Activated T-helper 9 cell treated with anti-CD3 and anti-CD28 coated beads, Interleukin-2, amount 50 U/mL, for 16 hours (primary cell): ENCODE data around the gene AP3B1.
"Not testable (repeated sequence)": the region's sequence is repeated elsewhere in the genome, so short reads cannot be mapped to it uniquely, and the experiment has no call there.

Experiments
- DNase-seq: peaks from one replicate; pipeline ENCODE4 v3.0.0-alpha.2; 2020; ENCODE audit warnings: low read depth

The AP3B1 gene

DNA sequence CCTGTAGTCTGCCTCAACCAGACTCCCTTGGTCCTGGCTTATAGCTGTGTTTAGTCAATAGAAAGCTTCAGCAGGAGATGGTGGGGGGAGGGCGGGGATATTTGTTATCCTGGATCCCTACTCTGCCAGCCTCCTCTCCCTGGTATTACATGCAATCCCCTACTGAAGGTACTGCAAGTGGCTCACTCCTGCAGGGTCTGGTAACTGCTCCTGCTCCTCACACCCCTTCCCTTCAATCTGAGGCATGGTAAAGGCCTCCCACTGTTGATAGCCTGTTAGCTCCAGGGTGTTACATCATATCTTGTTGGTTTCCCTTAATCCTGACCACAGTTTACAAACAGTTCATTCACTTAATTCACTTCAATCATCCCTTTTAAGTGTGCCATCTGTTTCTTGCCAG lies 137.5 kb downstream of the AP3B1 start:
- no peak for DNase-seq

DNA sequence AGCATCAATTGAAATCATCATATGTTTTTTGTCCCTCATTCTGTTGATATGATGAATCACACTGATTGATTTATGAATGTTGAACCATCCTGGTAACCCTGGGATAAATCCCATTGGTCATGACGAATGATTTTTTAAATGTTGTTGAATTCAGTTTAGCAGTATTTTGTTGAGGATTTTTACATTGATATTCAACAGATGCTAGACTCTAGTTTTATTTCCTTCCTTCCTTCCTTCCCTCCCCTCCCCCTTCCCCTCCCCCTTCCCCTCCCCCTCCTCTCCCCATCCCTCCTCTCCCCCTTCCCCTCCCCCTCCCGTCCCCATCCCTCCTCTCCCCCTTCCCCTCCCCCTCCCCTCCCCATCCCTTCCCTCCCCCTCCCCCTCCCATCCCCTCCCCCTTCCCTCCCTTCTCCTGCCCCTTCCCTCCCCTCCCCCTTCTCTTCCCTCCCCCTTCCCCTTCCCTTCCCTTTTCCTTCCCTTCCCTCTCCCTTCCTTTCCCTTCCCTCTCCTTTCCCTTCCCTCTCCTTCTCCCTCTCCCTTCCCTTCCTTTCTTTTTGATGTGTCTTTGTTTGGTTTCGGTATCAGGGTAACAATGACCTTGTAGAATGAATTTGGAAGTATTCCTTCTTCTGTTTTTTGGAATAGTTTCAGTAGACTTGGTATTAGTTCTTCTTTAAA lies 142.8 kb downstream of the AP3B1 start:
- no peak for DNase-seq

DNA sequence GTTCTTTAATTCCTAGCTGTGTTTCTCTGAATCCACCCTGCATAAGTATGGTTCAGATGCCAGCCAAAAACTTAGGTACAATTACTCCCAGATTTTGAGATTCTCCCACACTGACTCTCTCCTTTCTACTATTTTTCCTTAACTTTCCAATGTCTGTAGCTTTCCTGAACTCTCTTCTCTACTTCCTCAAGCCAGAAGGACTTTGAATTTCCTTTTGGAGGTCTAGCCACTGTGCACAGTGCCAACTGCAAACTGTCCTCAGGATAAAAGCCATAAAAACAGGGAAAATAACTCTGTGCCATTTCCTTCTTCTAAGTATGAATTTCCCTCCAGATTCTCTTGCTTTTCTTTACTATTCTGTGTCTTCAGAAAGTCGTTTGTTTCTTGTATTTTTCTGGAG lies 157.2 kb downstream of the AP3B1 start:
- no peak for DNase-seq

DNA sequence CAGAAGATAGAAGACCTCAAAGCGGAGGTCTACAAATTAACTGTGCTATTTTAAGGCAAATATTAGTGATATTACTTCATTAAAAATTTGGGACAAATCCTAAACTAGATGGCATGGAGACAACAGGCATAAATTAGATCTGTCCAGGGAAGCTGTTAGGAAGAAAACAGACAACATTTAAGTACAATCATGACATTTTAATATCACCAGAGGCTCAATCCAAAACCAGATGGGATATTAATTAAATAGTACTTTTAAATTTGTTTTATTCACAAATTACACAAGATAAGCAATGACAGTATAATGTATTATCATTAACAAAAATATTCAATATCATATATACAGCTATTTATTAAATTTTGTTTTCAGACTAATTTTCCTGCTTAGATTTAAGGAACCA lies 161.1 kb downstream of the AP3B1 start:
- DNase-seq = no peak

DNA sequence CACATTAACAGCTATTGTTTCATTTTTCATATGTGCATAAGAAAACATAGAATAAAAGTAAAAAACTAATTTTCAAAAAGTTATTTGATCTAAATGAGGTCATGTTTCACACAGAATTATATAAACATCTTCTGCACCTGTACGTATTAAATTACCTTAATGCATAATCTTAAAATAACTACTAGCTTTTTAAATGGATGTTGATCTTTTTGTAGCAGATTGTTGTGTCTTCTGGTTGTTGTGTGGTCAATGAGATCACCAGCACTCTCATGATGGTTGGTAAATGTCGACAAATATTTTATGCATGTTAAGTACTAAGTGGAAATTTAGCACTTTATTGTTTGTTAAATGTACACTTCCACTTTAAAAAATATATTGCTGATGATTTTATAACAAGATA lies 162.0 kb downstream of the AP3B1 start:
- no peak for DNase-seq

DNA sequence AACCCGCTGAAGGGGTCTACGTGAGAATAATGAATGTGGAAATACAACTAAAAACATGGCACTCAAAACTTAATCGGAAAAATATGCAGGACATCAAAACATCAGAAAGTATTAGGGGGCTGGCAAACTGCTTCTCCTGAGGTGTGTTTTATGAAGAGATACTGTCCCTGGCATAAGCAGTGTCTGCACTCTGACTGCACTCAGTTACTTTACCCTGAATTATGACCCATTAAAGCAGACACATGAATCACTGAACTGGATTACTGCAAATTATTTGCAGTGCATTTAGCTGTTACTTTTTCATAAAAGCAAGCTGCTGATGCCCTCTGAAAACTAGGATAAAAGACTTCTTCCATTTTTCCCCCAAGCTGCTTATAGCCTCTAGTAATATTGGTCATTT lies 164.9 kb downstream of the AP3B1 start:
- no peak for DNase-seq

DNA sequence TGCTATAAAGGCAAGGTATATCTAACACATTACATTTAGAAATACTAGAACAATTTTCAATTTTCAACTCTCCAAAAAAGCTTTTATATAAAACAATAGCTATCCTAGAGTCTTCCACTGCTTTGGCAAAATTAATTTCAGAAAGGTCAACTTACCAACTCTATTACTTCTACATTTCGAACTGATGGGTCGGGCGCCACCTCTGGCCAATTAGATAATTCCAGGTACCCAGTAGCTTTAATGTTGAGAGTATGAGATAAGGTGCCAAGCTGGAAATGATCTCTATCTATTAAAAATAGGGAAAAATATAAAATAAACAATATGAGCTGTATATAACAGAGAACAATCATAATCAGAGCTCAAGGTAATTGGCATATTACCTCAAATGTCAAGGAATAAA lies 166.6 kb downstream of the AP3B1 start:
- DNase-seq = no peak

DNA sequence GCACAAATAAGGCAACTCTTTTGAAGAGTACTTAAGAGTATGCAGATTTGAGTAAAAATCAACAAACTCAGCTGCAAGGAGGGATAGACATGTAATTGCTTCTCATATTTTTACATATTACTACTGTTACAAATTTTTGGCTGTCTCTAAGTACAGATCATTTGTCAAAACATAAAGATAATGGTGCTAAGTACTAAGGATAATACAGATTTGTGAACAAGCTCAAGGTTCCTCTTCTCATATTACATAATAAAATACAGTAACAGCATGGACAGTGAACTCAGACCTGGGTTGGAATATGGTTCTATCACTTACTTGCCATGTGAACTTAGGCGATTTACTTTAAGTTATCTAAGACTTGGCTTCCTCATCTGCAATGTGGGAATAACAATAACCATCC lies 168.0 kb downstream of the AP3B1 start:
- no peak for DNase-seq

DNA sequence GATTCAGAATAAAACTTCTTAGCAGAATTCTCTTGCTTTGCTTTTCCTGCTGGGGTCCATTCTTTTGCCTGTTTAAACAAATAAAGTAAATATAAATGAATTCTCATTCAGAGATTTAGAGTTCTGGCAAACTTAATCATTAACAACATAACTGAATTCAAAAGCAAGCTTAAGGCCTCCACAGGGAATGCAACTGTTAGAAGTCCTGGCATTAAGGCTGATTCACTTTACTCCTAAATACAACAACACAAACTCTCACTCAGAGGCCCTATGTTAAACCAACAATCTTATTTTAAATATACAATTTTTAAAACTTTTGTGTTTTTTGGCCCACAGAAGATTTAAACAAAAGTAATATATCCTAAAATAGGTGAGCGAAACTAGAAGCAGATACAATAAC lies 178.3 kb downstream of the AP3B1 start:
- no peak for DNase-seq

DNA sequence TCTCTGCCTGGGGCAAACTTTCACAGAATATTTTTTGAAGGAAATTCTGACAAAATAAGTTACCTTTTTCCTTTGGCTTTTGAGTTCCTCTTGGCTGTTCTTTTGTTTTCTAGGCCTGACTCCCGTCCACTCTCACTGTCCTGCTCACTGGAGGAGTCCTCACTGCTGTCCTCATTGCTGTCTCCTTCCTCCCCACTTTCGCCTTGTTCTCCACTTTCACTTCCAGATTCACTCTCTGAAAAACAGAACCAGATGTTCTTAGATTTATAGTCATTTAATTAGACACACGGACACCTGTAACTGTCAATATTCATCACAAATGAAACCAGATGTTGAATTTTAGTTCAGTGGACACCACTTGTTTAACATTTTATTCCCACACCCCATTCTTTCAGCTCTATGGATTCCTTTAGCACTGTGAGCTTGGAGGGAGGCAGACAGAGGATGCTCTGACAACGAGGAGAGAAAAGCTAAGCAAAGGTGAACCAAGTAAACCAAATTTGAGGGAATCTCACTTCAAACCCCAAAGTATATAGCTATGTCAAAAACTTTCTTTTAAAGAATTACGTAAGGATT lies 180.7 kb downstream of the AP3B1 start:
- DNase-seq = no peak

DNA sequence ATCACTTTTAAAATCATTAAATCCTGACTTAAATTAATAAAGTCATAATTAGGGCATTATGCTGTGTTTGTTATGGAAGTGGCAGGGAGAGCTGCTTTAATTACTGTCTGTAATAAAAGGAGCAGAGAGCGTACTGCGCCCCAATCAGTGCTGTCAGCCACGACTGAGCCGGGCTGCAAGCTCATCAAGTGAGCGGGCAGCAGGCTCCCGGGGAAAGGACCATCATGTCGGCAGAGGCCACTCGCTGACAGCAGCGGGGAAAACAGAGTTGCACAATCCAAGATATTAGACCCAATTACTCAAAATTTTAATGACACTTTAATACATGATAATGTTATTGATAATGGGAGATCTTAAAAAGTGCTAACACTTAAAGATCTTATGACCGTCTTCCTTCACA lies 181.6 kb downstream of the AP3B1 start:
- DNase-seq = no peak

DNA sequence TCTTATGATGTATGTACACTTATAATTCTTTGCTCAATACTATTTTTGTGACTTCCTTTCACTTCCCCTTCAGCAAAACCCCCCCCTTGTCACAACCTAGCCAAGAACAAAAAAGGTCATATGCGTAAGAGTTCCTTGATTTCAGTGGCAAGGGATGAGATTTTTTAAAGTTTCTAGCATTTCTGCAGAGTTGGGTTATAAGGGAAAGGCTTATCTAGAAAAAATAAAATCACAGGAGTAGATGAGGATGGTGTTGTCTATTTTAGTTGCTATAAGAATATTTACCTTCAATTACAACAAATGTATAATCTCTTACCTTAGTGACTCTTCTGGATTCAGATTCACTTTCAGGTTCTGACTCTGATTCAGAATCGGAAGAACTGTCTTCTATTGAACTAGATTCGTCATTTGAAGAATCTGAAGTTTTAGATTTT lies 184.6 kb downstream of the AP3B1 start:
- no peak for DNase-seq

DNA sequence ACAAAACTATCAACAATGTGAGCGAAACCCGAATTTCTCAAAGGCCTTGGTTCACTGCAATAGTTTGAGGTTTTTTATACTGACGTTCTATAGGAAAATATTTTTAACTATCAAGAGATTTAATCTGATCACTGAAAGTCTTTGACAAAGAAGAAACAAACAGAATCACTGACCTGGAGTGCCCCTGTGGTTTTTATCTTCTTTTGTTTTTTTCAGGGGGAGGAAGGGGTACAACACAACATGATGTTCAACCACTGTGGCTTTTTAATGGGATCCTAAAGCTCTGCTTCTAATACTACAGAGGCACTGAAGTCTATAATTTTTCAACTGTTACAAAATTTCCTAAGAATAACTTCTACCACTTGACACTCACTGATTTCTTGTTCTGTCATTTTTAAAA lies 185.9 kb downstream of the AP3B1 start:
- no peak for DNase-seq

DNA sequence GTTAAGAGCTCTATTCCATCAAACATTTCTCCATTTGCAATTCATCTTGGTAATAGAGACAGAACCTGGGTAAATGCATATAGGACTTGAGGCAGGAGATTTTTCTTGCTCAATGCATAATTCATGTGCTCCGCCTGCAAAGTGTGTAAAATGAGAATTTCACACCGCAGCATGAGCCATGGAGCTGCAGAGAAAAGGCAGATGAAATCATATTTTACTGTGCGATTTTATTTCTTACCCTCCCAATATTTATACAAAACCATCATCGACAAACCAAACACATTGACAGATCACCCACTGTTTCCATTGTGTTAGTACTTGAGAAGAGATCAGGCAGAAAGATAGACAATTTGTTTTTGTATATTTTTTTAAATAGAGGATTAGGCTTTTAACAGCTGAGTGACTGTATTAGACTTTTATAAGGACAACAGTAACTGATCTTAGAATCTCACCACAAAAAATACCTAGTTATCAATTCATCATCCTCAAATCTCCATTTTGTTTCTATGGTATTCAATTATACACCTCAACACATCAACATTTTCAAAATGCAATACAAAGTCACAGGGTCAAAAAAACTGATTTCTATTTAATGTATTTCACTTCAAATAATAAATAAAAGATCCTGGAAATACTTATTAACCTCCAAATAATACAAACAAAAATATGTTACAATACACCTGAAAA lies 191.1 kb downstream of the AP3B1 start:
- no peak for DNase-seq

DNA sequence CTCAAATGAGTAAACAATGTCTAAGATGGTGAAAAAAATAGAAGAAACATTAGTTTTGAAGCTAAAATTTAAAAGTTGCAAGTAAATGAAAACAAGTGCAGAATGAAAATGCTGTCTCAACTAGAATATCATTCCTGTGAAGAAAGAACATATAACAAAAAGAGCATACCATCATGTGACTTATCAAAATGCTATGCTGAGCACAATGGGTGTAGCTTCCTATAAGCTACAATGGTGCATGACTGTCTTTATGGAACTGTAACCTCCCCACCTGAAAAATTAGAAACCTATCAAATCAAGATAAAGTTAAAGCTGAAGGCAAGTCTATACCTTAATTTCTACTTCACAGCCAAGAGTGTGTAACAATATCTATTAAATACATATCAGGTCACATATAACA lies 192.0 kb downstream of the AP3B1 start:
- DNase-seq = no peak

DNA sequence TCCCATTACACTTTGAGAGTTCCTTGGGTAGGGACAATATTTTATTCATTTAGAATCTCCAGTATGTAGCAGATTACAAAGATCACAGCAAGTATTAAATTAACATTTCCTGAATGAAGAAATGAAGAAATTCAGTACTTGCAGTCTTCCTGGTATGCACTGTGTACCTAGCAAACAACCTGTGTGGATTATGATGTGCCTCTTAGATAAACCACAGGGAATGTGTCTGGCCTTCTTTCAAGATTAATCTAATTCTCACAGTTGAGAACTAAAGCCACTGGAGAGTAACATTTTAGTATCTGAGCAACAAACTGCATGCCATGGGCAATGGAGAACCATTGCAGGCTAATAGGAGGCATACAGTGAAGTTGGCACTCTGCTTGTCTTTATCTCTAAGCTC lies 199.4 kb downstream of the AP3B1 start:
- no peak for DNase-seq

DNA sequence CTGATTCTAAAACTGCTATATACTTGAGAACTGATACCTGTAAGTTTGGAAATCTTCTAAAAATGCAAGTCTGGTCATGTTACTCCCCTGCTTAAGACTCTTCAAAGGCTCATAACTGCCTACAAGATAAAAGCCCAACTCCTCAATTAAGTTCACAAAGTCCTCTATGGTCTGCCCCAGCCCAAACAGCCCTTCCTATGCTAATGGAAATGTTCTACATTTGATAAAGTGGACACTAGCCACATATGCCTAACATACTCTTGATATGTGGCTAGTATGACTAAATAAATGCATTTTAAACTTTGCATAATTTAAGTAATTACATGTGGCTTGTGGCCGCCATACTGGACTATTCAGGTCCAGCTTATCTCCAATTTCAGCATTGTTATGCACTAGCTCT lies 204.5 kb downstream of the AP3B1 start:
- no peak for DNase-seq

DNA sequence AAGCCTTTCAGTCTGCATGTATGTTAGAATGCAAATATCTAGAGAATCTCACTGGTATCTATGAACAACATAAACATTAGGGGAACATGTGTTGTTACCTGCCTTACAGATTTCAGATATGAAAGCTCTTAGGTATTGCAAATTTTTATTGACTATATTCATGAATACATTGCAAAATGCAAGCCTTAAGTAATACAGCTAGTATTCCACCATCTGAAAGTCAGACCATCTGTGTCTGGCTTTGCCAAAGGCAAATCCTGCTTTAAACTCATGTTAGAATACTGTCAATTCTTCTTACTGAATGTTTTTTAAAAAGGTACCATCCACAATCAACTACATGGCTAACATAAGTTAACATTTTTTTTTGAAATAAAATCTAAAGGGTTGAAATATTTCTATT lies 215.6 kb downstream of the AP3B1 start:
- DNase-seq = no peak

DNA sequence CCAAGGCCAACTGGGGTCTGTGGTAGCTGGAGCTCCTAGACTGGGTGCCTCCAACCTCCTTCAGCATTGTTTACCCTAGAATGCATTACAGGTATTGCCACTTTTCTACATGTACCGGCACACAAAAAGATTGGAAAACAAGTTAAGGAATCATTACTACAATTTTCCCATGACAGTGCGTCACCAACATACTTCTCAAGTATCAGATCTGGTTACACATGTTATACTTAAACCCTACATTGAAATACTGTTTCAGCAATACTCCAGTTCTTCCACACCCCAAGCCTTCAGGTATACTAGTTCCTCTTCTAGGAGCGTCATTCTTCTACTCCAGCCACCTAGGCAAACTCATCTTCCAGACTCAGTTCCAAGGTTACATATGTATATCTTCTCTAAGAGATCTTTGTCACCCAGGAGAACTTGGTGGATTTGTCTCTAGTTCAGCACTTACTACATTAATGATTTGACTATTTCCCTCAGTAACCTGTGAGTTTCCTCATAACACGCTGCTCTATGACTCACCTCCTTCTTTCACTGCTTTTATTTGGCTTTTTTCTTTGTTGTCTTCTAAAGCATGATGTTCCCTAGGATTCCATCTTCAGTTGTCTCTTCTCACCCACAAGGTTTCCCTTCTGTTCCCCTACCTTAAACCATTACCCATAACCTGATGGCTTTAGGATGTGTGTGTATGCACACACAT lies 217.0 kb downstream of the AP3B1 start:
- DNase-seq = no peak

DNA sequence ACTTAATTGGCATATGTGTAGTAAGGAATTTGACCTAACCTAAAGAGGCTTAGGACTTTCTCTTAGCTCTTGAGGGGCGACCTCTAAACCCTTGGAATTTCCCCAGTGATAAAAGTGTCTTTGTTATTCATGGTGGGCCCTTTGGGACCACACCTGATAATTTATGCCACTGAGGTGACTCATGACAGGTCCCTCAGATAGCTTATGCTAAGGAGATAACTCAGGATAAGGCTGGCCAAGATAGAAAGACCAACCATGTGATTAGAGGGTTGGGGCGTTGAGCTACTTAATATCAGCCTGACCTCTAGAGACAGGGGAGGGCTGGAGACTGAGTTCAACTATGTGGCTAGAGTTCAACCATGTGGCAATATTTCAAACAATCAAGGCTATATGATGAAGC lies 218.1 kb downstream of the AP3B1 start:
- no peak for DNase-seq

DNA sequence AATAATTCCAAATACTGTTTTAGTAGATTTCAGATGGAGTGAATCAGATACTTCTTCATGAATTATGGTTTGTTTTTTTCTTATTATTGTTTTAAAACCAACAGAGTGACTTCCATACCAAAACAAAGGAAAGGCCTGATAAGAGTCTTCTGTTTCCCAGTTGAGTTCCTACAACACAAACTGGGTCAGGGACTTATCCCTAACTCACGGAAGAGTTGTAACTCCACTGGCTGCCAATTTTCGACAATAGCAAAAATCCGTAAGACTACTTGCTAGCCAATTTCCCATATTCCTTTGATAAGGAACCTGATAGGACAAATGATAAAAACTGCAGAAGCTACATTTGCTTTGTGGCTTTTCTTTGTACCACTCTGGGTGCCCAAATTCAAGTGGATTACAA lies 219.2 kb downstream of the AP3B1 start:
- no peak for DNase-seq

DNA sequence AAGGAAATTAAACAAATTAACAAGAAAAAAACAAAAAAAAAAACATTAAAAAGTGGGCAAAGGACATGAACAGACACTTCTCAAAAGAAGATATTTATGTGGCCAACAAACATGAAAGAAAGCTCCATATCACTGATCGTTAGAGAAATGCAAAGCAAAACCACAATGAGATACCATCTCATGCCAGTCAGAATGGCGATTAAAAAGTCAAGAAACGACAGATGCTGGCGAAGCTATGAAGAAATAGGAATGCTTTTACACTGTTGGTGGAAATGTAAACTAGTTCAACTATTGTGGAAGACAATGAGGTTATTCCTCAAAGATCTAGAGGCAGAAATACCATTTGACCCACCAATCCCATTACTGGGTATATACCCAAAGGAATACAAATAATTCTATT lies 223.8 kb downstream of the AP3B1 start:
- not testable (repeated sequence) for DNase-seq

DNA sequence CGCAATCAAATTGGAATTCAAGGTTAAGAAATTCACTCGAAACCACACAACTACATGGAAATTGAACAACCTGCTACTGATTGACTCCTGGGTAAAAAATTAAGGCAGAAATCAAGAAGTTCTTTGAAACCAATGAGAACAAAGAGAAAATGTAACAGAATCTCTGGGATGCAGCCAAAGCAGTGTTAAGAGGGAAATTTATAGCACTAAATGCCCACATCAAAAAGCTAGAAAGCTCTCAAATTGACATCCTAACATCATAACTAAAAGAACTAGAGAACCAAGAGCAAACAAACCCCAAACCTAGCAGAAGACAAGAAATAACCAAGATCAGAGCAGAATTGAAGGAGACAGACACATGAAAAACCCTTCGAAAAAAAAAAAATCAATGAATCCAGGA lies 226.9 kb downstream of the AP3B1 start:
- DNase-seq = not testable (repeated sequence)
